GM19468 (cell line): ENCODE measurements around the gene CTF1.
A peak's percentile ranks its signal among the peaks of the same experiment; 100 is the strongest.

ENCODE experiments used
- ATAC-seq: cut with Tn5 transposase; IDR thresholded peaks from one replicate; pipeline ENCODE4 v1.9.1; 2021; ENCODE audit warnings: mild to moderate bottlenecking, moderate library complexity, moderate number of reproducible peaks; ENCODE audit not compliant: unreplicated experiment; ENCODE audit errors: extremely low read depth

CTF1 gene

DNA sequence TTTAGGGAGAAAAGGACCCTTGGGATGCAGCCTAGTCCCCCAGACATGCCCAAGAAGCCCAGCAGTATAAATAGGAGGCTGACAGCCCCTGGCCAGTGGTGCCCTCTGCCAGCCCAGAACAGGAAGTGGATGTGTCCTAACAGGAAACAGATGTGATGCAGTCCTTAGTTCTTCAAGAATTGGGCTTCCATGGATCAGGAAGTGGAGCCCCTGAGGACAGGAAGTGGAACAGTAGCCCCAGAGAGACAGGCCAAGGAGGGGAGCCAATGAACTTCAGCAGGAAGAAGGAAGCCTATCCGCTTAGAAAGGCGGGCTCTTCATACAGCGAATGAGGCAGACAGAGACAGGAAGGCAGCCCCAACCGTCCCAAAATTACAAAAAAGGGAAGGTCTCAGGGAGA is 7.2 kb downstream of the CTF1 start:
- ATAC-seq, result no peak

DNA sequence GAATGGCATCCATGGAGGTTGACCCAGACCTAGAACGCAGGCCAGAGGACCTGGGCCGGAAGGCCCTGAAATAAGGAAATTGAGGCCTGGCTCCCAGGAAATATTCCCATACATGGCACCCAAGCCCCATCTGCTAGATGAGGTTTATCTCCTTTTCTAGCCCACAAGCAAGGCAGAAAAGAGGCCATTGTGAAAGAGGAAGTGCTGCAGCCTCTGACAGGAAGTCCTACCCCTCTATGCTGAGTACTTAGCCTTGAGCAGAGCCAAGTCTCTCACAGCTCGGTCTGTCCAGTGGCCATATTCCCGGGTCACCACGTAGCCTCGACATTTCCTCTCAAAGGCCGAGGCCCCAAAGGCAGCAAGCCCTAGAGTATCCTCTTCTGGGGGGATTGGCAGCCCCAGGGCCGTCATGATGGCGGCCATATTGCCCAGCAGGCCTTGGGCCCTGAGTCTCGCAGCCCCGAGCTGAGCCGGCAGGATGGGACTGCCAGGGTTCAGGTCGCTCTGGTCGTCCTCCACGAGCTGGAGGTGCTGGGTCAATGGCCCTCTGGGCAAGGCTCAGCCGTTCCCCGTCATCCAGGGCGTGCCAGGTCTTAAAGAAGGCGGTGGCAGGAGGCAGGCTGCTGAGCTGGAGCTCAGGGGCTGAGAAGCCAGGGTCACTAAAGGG is 7.8 kb downstream of the CTF1 start:
- ATAC-seq, result no peak

DNA sequence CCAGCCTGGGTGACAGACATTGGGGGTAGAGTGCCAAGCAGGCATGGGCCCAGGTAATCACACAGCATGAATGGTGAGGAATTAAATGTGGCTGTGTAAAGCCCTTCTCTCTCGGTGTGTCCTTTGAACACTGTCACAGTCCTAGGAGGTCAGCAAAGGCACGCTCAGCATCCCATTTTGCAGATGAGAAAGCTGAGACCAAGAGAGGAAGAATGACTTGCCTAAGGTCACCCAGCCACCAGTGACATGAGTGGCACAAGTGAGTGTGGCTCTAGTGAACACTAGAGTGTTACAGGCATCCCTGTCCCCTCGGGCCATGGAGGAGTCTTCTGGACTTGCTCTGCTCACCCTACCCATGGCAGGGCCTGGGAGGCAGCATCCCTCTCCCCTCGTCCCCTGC is 10.7 kb downstream of the CTF1 start:
- no peak for ATAC-seq

DNA sequence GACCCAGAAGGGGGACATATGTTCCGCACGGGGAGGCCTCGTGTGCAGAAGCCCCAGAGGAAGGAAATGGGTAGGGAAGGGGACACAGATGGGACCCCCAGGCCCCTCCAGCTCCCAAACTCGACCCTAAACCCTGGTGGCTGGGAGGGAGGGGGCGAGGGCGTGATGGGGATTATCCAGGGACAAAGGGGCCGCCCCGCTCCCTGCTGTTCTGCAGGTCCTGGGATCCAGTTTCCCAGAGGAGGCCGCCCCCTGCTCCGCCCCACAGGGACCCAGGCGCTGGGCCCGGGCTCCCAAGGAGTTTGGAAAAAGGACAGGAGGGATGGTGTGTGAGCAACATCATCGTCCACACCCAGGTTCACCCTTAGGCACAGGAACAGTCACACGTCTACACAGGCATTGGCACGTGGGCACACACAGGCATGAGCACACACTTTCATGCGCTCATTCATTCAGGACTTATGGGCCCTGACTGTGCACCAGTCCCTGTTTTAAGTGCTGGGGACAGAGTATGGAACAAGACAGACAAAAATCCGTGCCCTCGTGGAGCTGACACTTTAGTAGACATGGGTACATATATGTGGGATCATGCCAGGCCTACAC is 14.1 kb downstream of the CTF1 start:
- ATAC-seq, result no peak

DNA sequence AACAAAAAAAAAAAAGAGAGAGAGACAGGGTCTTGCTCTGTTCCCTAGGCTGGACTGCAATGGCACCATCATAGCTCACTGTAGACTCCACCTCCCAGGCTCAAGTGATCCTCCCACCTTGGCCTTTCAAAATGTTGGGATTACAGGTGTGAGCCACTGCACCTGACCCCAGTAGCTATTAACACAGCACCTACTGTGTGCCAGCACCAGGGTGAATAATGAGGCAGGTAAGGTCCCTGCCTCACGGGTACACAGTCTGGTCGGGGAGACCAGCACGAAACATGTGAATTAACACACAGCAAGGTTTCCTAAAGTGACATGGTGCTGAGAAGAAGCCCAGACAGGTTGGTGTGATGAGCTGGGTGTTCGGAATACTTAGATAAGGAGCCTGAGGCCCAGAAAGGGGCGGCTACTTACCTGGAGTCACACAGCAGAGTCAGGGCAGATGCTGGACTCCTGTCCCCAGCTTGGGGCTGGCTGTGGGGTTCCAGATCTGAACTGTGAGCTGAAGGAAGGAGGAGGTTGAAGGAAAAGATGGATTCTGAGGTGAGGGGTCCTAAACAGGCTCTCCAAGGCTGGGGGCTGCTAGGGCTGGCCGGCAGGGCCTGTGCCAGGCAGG is 16.5 kb downstream of the CTF1 start:
- ATAC-seq, result no peak

DNA sequence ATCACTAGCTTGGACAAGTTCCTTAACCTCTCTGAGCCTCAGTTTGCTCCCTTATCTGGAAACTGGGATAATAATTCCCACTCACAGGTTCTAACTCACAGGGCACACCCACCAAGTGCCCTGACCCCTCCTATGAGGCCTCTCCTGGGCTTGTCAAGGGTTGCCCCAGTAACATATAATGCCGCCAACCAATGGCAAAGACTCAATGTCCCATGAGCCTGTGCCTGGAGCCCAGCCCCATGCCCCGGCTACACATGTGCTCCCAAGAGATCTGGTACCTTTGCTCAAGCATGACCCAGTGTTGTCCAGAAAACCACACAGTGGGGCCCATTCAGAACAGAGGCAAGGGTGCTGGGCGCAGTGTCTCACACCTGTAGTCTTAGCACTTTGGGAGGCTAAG is 18.4 kb downstream of the CTF1 start:
- ATAC-seq, result no peak

DNA sequence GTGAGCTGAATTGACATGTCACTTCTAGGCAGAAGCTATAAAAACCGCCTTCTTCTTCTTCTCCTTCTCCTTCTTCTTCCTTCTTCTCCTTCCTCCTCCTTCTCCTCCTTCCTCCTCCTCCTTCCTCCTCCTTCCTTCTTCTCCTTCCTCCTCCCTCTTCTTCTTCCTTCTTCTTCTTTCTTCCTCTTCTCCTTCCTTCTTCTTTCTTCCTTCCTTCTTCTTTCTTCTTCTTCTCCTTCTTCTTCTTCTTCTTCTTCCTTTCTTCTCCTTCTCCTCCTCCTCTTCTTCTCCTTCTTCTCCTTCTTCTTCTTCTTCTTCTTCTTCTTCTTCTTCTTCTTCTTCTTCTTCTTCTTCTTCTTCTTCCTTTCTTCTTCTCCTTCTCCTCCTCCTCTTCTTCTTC is 22.2 kb downstream of the CTF1 start:
- ATAC-seq, result no peak

DNA sequence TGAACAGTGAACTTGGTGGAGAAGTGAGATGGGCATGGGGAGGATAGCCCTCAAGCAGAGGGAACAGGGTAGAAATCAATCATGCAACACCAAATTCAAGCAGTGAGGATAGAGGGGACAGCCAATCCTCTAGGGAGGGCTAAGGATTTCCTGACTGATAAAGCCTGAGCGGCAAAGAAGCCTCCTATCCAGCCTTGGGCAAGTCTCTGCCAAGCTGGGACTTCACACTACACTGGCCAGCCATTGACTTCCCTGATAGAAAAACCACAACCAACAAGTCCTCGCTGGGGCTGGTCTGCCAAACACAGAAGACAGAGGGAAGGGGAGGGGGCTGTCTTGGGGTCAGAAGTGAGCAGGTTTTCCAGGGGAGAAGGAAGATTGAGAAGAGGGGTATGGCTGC is 24.5 kb downstream of the CTF1 start:
- no peak for ATAC-seq

DNA sequence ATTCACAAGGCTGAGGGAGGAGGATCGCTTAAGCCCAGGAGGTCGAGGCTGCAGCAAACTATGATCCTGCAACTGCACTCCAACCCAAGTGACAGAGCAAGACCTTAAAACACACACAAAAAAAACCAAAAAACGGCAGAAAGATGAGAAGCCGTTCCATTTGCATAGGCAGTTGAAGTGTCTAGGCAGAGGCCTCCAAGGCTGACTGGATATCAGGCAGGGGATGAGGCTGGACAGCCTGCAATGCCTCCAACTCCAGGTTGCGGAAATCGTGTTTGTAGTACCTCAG is 25.0 kb downstream of the CTF1 start:
- no peak for ATAC-seq

DNA sequence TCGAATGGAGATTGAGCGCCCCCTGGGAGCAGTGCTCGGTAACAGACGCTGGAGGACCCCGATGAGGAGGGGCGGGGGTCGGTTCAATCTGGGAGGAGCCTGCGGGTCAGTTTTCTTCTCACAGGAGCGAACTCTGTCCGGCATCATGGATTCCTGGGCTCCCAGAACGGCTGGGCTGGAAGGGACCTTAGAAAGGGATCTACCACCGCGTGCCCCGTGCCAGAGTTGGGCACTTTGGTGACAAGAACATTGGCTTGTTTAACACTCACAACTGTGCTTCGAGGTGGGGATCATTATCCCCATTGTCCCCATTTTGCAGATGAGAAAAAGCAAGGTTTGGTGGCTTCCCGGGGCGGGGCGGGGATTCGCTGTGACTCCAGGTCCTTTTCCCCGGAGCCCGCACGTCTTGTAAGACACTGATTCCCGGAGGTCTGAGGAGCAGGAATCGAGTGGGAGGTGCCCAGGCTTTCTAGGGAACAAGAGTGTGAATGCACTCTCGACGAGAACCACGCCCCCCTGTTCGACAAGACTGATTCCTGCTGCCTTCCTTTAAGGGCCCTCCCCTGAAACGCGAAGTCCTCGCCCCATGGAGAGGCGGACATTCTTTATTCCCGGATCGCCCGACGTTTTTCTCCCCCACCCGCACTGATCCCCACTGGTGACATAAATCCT is 25.5 kb downstream of the CTF1 start:
- no peak for ATAC-seq

DNA sequence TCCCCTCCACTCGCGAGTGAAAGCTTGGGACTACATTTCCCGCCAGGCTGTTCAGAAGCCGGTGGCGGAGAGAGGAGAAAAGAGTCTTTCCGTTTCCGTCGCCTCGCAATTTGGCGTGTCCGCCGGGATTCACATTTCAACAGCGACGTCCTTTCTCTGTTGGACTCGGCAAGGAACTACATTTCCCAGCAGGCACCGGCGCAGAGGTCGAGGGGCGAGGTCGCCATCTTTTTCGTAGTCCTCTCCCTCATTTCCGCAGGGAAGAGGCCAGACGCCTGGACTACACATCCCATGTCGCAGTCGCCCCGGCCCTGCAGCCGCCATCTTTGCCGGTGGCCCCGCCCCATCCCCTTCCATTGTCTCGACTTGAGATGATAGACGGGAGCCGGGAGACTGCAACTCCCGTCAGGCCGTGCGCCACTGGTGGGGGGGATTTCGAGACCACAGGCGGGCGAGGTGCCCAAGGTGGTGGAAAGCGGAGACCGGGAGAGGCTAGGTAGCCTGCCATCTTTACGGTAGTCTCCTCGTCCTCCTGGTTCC is 26.1 kb downstream of the CTF1 start:
- ATAC-seq, result peak; percentile 60

DNA sequence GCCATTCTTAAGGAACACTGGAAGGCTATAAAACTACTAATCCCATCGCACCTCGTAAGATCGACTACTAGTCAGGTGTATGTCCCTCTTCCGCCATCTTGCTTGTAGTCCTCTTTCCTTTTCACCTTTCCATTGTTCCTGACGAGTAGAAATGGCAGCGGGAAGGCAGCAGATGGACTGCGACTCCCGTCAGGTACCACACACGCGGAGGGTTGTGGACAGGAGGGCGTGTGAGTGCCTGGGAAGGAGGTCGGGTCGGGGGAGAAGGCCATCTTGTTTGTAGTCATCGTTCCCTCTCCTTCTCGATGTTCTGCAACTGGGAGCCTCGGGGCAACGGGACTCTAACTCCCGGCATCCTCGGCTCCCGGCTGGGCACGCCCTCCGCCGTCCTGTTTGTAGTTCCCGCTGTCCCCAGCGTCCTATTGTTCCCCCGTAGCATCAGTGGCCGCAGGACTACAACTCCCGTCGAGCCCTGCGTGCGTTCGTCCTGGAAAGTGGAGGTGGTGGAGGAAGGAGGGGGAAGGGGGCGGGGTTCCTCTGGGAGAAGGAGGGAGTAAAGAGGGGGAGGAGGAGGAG is 26.6 kb downstream of the CTF1 start:
- ATAC-seq, result peak; percentile 62

DNA sequence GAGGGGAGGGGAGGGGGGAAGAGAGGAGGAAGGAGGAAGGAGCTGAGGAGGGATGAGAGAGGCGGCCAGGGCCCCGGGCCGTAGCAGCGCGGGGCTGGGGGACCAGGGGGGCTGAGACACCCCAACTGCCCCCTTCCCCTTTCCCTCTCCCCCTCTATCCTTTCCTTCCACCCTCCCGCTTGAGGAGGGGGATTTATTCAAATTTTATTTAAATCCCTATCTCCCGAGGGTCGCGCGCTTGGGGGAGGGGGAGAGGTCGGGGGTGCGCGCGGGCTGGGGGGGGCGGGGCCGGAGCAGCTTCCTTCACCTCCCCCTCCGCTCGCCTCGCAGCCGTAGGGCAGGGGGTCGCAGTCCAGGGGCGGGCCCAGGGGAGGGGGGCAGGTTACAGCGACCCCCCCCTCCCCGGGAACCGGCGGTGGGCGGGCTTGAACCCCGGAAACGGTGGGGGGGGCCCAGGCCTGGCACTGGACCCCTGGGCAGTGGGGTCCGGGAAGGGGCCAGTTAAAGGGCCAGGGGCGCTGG is 27.2 kb downstream of the CTF1 start, which contains the start of gene FBXL19:
TSS of gene FBXL19 (plus strand) at position 19 of the 522 bp plus-strand sequence. CDS start 2,183 bp downstream, outside the sequence.
- no peak for ATAC-seq

DNA sequence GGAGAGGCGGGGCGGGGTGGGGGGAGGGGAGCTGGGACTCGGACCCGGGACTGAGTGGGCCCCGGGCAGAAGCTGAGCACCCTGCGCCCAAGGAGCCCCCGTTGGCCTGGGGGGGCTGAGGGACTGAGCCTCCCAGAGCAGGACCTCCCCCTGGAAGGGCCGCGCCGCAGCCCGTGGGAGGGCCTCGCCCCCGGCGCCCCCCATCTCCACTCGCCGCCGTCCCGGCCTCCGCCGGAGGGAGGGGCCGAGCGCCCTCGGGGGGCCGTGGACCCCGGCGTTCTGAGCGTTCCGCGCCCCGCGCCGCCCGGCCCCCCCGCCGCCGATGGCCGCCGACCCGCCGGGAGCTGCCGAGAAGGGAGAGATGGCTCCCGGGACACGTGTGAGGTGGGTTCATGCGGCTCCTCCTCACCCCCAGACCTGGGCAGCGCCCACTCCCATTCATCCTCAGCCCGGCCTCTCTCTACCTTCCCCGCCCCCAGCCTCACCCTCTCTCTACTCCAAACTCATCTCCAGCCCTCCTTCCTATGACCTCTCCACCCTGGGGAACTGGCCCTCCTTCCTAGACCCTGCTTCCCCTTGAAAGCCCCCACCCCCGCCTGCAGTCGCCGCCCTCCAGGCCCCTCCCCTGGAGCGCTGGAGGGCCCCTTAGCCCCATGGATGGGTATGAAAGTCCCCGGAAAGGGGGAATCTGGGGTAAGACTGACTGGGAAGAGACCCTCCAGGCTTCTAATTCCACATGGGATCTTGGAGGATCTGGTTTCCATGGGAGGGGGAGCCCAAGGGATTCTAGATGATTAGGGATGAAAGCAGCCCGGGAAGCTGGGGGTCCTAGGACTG is 27.9 kb downstream of the CTF1 start:
- ATAC-seq, result no peak

DNA sequence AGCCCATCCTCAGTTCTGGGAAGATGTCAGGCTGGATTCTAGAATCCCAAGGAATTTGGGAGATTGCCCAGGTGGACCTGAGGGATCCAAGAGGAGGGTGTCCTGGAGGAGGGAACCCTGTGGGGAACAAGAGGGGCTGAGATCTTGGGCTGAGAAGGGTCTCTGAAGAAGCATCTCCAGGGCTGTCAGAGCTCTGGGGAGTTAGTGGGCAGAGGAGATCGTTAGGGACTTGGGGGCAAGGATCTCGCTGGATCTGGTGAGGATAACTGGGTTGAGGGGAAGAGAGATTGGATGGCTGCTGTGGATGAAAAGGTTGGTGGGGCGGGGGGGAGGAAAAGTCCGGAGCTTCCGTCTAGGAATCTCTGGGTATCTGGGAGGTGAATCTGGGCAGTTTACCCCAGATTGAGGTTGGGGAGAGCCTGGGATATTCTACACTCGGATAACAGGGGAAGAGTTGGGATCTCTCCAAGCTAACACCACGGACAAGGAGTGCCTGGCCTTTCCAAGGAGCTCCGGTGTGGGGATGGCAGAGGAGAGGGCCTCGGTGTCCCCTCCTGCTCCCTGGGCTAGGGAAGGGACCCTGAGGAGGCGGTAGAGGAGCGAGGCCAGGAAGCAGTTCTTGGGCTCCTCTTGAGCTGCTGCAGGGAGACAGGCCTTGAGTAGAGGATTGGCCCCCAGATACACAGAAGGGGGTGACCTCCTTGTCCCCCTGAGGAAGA is 28.7 kb downstream of the CTF1 start:
- no peak for ATAC-seq

DNA sequence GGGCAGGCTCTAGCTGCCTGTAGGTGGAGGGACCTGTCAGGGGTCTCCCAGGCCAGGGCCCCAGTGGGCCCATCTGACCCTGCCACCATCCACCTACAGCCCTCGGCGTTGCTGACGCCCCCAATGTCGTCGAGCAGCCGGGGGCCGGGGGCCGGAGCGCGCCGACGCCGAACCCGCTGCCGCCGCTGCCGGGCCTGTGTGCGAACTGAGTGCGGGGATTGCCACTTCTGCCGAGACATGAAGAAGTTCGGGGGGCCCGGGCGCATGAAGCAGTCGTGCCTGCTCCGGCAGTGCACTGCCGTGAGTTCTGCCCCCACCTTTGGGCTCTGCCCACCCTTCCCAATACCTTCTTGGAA is 29.2 kb downstream of the CTF1 start:
- no peak for ATAC-seq

DNA sequence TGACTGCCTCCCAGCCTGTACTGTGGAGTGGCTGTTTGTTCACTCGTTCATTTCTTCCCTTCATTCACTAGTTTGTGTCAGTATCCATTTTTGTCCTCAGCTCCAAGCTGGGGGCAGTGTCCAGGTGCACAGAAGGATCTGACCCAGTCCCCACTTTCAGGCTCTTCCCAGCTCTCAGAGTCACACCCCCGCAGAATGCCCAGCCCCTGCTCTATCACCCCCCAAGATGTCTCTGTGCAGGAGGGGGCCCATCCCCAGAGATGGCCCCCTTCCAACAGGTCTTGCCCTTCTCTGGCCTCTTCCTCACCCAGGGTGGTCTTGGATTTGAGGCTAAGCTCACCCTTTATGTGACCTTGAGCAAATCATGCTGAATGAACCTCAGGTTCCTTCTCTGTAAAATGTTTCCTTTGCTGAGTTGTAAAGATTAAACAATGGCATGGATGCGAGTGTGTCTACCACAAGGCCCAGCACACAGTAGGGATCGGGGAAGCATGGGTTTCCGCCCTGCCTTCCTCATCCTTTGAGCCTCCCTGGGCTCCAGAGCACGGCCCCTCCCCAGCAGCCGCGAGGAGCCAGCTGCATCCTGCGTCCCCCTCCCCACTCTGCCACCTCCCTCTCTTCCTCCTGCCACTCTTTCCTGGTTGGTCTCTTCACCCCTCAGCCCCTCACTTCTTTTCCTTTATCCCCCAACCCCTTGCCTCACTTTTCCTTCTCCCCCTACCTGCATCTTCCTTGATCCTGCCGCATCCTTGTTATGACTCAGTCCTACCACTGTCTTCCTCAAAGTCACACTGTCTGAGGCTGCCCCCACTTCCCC is 29.8 kb downstream of the CTF1 start:
- ATAC-seq, result no peak
